Stimulated activated CD8-positive, alpha-beta memory T cell treated with anti-CD3 and anti-CD28 coated beads, Interleukin-2, amount 100 ng/mL, for 1 hour (primary cell): ENCODE results near the gene DPF3.

ENCODE experiments used
- DNase-seq, 2 donors: peaks; one replicate each; pipeline ENCODE4 v3.0.0-alpha.2; 2020; ENCODE audit warnings: low read depth in 2 of 2

The DPF3 gene

GRCh38 chr14:72715850-72716228 lies 178.1 kb downstream of the DPF3 start:
- no peak for DNase-seq

- DNase-seq = no peak
Measured at GRCh38 chr14:72715215-72715849, 178.6 kb downstream of the DPF3 start.

- no peak for DNase-seq
Measured at GRCh38 chr14:72714871-72715214, 179.1 kb downstream of the DPF3 start.

- DNase-seq = peak; percentile 9 to 17
Measured at GRCh38 chr14:72714094-72714493, 179.8 kb downstream of the DPF3 start.

- DNase-seq = no peak
Measured at GRCh38 chr14:72711936-72712335, 182.0 kb downstream of the DPF3 start.

- no peak for DNase-seq
Measured at GRCh38 chr14:72709916-72710611, 183.8 kb downstream of the DPF3 start.

- DNase-seq = no peak
Measured at GRCh38 chr14:72708708-72709475, 185.0 kb downstream of the DPF3 start.

- no peak for DNase-seq
Measured at GRCh38 chr14:72708222-72708621, 185.7 kb downstream of the DPF3 start.

- no peak for DNase-seq
Measured at GRCh38 chr14:72706485-72706884, 187.4 kb downstream of the DPF3 start.

- no peak for DNase-seq
Measured at GRCh38 chr14:72704502-72704901, 189.4 kb downstream of the DPF3 start.

GRCh38 chr14:72701605-72702004 lies 192.3 kb downstream of the DPF3 start:
- DNase-seq = no peak

GRCh38 chr14:72701237-72701565 lies 192.7 kb downstream of the DPF3 start:
- no peak for DNase-seq

GRCh38 chr14:72700338-72701236 lies 193.3 kb downstream of the DPF3 start:
- no peak for DNase-seq

GRCh38 chr14:72699852-72700257 lies 194.0 kb downstream of the DPF3 start:
- no peak for DNase-seq

- DNase-seq = no peak
Measured at GRCh38 chr14:72699443-72699842, 194.5 kb downstream of the DPF3 start.

- no peak for DNase-seq
Measured at GRCh38 chr14:72692696-72693095, 201.2 kb downstream of the DPF3 start.

- no peak for DNase-seq
Measured at GRCh38 chr14:72690324-72690723, 203.6 kb downstream of the DPF3 start.

- no peak for DNase-seq
Measured at GRCh38 chr14:72688990-72689671, 204.8 kb downstream of the DPF3 start.

- no peak for DNase-seq
Measured at GRCh38 chr14:72686832-72687231, 207.1 kb downstream of the DPF3 start.

GRCh38 chr14:72686101-72686500 lies 207.8 kb downstream of the DPF3 start:
- no peak for DNase-seq

GRCh38 chr14:72685456-72685855 lies 208.4 kb downstream of the DPF3 start:
- no peak for DNase-seq

- no peak for DNase-seq
Measured at GRCh38 chr14:72683787-72684186, 210.1 kb downstream of the DPF3 start.
